HCT116 (cell line): ENCODE measurements around the gene SESN1. TPM values are rescaled to one million over a fixed set of nuclear protein-coding genes. Genes with fewer than 3 reads are reported as not detected.

Experiments
- ATAC-seq: fragments of 200-7000 bp; cut with Tn5 transposase; 2 replicates; pipeline ENCODE4 v1.9.1; 2020; ENCODE audit warnings: mild to moderate bottlenecking, moderate library complexity
- BruUV-seq: library from RNA; stranded (reverse); fragments of 400-500 nt; replicated peaks from 2 replicates; lab custom pipeline; 2021; lab: Mats Ljungman, UMichigan
- CTCF ChIA-PET: fragments of 300-600 bp; sonication (Branson Sonifier 250); formaldehyde crosslinking; loops from one replicate; lab custom pipeline; 2021; ENCODE audit warnings: antibody characterized with exemption; lab: Charles Lee
- POLR2A ChIA-PET: fragments of 300-600, 350-600 bp; sonication (Branson Sonifier 250); formaldehyde crosslinking; loops from one replicate; lab custom pipeline; 2021; ENCODE audit warnings: antibody characterized with exemption; lab: Charles Lee
- RAD21 ChIA-PET, 2 experiments: fragments of 300-600 bp; sonication (Branson Sonifier 250); formaldehyde crosslinking; loops; one replicate each; lab custom pipeline; 2023; ENCODE audit warnings: low total read pairs in 2 of 2; ENCODE audit not compliant: uncharacterized antibody in 2 of 2, unreplicated experiment in 2 of 2, low non-redundant PET in 1 of 2; lab: Charles Lee
- DNase-seq: peaks from one replicate; pipeline ENCODE4 v3.0.0-alpha.2; 2010; ENCODE audit warnings: low read depth, low spot score
- H2AFZ ChIP-seq: fragments of 200-600 bp; shearing (Covaris generic), sonication (generic); 2 replicates; pipeline ENCODE4 v1.6.1; 2017; ENCODE audit warnings: low read depth, mixed run types, mixed read lengths, antibody characterized with exemption, low read length; ENCODE audit not compliant: poor library complexity, severe bottlenecking
- H3K27ac ChIP-seq: 2 replicates; pipeline ENCODE4 v1.5.1; 2012; ENCODE audit warnings: low read depth, low read length
- H3K27me3 ChIP-seq: fragments of 200-600 bp; sonication (generic); 2 replicates; pipeline ENCODE4 v1.6.1; 2016; ENCODE audit warnings: mixed run types, low read length, mixed read lengths; ENCODE audit not compliant: insufficient read depth
- H3K36me3 ChIP-seq, 2 experiments: fragments of 200-500 bp in 1 of 2; fragments of 200-600 bp in 1 of 2; sonication (Bioruptor generic) in 1 of 2; sonication (generic) in 1 of 2; 2 replicates each; pipeline versions ENCODE4 v1.5.1 to v1.6.1; 2014 to 2016; ENCODE audit warnings: low read length in 2 of 2, inconsistent platforms in 1 of 2, mixed read lengths in 1 of 2, mixed run types in 1 of 2; ENCODE audit not compliant: insufficient read depth in 2 of 2, control insufficient read depth in 1 of 2
- H3K4me1 ChIP-seq, 2 experiments: fragments of 200-600 bp in 1 of 2; sonication (generic) in 1 of 2; 2 replicates each; pipeline versions ENCODE4 v1.5.1 to v1.6.1; 2012 to 2017; ENCODE audit warnings: low read length in 2 of 2, inconsistent platforms in 1 of 2, mild to moderate bottlenecking in 1 of 2, mixed read lengths in 1 of 2, mixed run types in 1 of 2, moderate library complexity in 1 of 2; ENCODE audit not compliant: insufficient read depth in 2 of 2, control insufficient read depth in 1 of 2
- H3K4me2 ChIP-seq: fragments of 200-600 bp; sonication (generic); 2 replicates; pipeline ENCODE4 v1.6.1; 2017; ENCODE audit warnings: mixed run types, low read length, mixed read lengths
- H3K4me3 ChIP-seq, 2 experiments: fragments of 200-600 bp in 1 of 2; sonication (generic) in 1 of 2; replicated peaks in 1 of 2; 2 replicates each; pipeline ENCODE4 v1.5.1; 2011 to 2016; ENCODE audit warnings: low read length in 2 of 2, control low read depth in 1 of 2, low read depth in 1 of 2, mild to moderate bottlenecking in 1 of 2, mixed read lengths in 1 of 2, mixed run types in 1 of 2
- H3K79me2 ChIP-seq: fragments of 200-600 bp; sonication (generic); 2 replicates; pipeline ENCODE4 v1.6.1; 2017; ENCODE audit warnings: mild to moderate bottlenecking, mixed run types, low read length, moderate library complexity, mixed read lengths; ENCODE audit not compliant: insufficient read depth
- H3K9ac ChIP-seq: fragments of 200-600 bp; sonication (generic); 2 replicates; pipeline ENCODE4 v1.6.1; 2016; ENCODE audit warnings: low read length, mixed read lengths
- H3K9me2 ChIP-seq: fragments of 200-600 bp; sonication (generic), shearing (Covaris generic); 2 replicates; pipeline ENCODE4 v1.6.1; 2017; ENCODE audit warnings: mixed run types, mild to moderate bottlenecking, moderate library complexity; ENCODE audit not compliant: insufficient read depth
- H3K9me3 ChIP-seq, 2 experiments: fragments of 200-500 bp in 1 of 2; fragments of 200-600 bp in 1 of 2; sonication (Bioruptor generic) in 1 of 2; sonication (generic) in 1 of 2; 2 replicates each; pipeline ENCODE4 v1.6.1; 2014 to 2017; ENCODE audit warnings: low read length in 2 of 2, mixed read lengths in 2 of 2, inconsistent platforms in 1 of 2, low read depth in 1 of 2, mild to moderate bottlenecking in 1 of 2, mixed run types in 1 of 2, moderate library complexity in 1 of 2; ENCODE audit not compliant: control insufficient read depth in 1 of 2, insufficient read depth in 1 of 2
- H4K20me1 ChIP-seq: fragments of 200-600 bp; sonication (generic), shearing (Covaris generic); 2 replicates; pipeline ENCODE4 v1.6.1; 2017; ENCODE audit warnings: mixed run types, mild to moderate bottlenecking, moderate library complexity; ENCODE audit not compliant: insufficient read depth
- ATF3 ChIP-seq: IDR thresholded peaks from 2 replicates; pipeline ENCODE4 v1.6.1; 2012
- CEBPB ChIP-seq: IDR thresholded peaks from 2 replicates; pipeline ENCODE4 v1.6.1; 2012; ENCODE audit warnings: low read depth
- EGR1 ChIP-seq: IDR thresholded peaks from 2 replicates; pipeline ENCODE4 v1.6.1; 2012; ENCODE audit warnings: low read depth
- ELF1 ChIP-seq: IDR thresholded peaks from 2 replicates; pipeline ENCODE4 v1.6.1; 2012; ENCODE audit warnings: low read depth, borderline replicate concordance
- EZH2 ChIP-seq: fragments of 200-600 bp; sonication (generic); IDR thresholded peaks from 2 replicates; pipeline ENCODE4 v1.6.1; 2017; ENCODE audit warnings: antibody characterized with exemption, mixed run types
- FOSL1 ChIP-seq: IDR thresholded peaks from 2 replicates; pipeline ENCODE4 v1.6.1; 2012; ENCODE audit warnings: low read depth
- MAX ChIP-seq: IDR thresholded peaks from 2 replicates; pipeline ENCODE4 v1.6.1; 2012
- POLR2A ChIP-seq: IDR thresholded peaks from 2 replicates; pipeline ENCODE4 v1.7.0; 2011; ENCODE audit warnings: borderline replicate concordance; ENCODE audit not compliant: insufficient read depth, insufficient read length; ENCODE audit errors: extremely low read depth
- POLR2AphosphoS5 ChIP-seq: IDR thresholded peaks from 2 replicates; pipeline ENCODE4 v1.6.1; 2011; ENCODE audit warnings: mild to moderate bottlenecking, low read depth, low read length, moderate library complexity
- RAD21 ChIP-seq: IDR thresholded peaks from 2 replicates; pipeline ENCODE4 v1.6.1; 2012; ENCODE audit warnings: low read depth, mild to moderate bottlenecking
- REST ChIP-seq: IDR thresholded peaks from 2 replicates; pipeline ENCODE4 v1.6.1; 2012; ENCODE audit warnings: low read depth
- SIN3A ChIP-seq: IDR thresholded peaks from 2 replicates; pipeline ENCODE4 v1.6.1; 2012; ENCODE audit warnings: low read depth
- SP1 ChIP-seq: IDR thresholded peaks from 2 replicates; pipeline ENCODE4 v1.6.1; 2012; ENCODE audit warnings: low read depth
- TCF7L2 ChIP-seq: IDR thresholded peaks from 2 replicates; pipeline ENCODE4 v1.7.0; 2011; ENCODE audit warnings: borderline replicate concordance, inconsistent platforms; ENCODE audit not compliant: insufficient read depth, insufficient read length; ENCODE audit errors: extremely low read depth
- YY1 ChIP-seq: IDR thresholded peaks from 2 replicates; pipeline ENCODE4 v1.6.1; 2011; ENCODE audit warnings: low read length, low read depth, moderate library complexity, mild to moderate bottlenecking; ENCODE audit not compliant: insufficient replicate concordance; ENCODE audit errors: extremely low read depth
- ZNF274 ChIP-seq: fragments of 200-500 bp; sonication (Bioruptor generic); IDR thresholded peaks from 2 replicates; pipeline ENCODE4 v1.6.1; 2014; ENCODE audit warnings: mild to moderate bottlenecking, low read depth, low read length, inconsistent platforms
- intact Hi-C: fragments of 100-400 bp; cut with micrococcal nuclease; formaldehyde crosslinking; loops from 2 replicates; pipeline ENCODE4 v1.10.0; 2022
- total RNA-seq: library from RNA; stranded (reverse); gene quantifications from one replicate; pipeline ENCODE4 v1.2.1, GENCODE V29; 2021; ENCODE audit not compliant: unreplicated experiment
- TF ChIP-seq, protein P1 (sequence below): IDR thresholded peaks from 2 replicates; pipeline ENCODE4 v1.6.1; 2011; ENCODE audit warnings: mild to moderate bottlenecking, low read length, moderate library complexity; ENCODE audit not compliant: insufficient replicate concordance; ENCODE audit errors: extremely low read depth

The SESN1 gene
- total RNA-seq, 1 experiment from 2014 or later = 9.3 TPM

- Histone ChIP-seq H3K4me2 (no peak overlapping the region), H3K9me2 (no peaks in the 10 kb centered on the region), H3K4me1 (no peaks in the 10 kb centered on the region), H3K9me3 (no peaks in the 10 kb centered on the region), H3K9ac (no peak overlapping the region), H3K27me3 (no peaks in the 10 kb centered on the region), H2AFZ (no peak overlapping the region), H3K36me3 (no peaks in the 10 kb centered on the region), H3K4me3 (no peak overlapping the region), H4K20me1 (0 out of 2 replicates have a peak, but pooled peaks cover 10% of the 10 kb centered on the region), H3K27ac (no peak overlapping the region), H3K79me2 (peaks cover 55% of the 10 kb centered on the region)
- ATAC-seq (no peak), DNase-seq (no peak)
- ChIA-PET RAD21 (no interaction called here), CTCF (no interaction called here), POLR2A (no interaction called here)
- TF ChIP-seq POLR2A (no peak), TCF7L2 (no peak), RAD21 (no peak), SIN3A (no peak), SP1 (no peak), EGR1 (no peak), ELF1 (no peak), YY1 (no peak), POLR2AphosphoS5 (no peak), CEBPB (no peak), MAX (no peak), REST (no peak), ATF3 (no peak), EZH2 (no peak), FOSL1 (no peak), ZNF274 (no peak)
- TF ChIP-seq, protein P1, sequence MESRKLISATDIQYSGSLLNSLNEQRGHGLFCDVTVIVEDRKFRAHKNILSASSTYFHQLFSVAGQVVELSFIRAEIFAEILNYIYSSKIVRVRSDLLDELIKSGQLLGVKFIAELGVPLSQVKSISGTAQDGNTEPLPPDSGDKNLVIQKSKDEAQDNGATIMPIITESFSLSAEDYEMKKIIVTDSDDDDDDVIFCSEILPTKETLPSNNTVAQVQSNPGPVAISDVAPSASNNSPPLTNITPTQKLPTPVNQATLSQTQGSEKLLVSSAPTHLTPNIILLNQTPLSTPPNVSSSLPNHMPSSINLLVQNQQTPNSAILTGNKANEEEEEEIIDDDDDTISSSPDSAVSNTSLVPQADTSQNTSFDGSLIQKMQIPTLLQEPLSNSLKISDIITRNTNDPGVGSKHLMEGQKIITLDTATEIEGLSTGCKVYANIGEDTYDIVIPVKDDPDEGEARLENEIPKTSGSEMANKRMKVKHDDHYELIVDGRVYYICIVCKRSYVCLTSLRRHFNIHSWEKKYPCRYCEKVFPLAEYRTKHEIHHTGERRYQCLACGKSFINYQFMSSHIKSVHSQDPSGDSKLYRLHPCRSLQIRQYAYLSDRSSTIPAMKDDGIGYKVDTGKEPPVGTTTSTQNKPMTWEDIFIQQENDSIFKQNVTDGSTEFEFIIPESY = no peak
- BruUV-seq = no TSS peak
- intact Hi-C loops = no loop called here
Observed at GRCh38 chr6:109118871-109119354, 24.3 kb upstream of the SESN1 start.
